Epithelial cell of proximal tubule (primary cell): Measurements from ENCODE around the gene MAG. TPM values are rescaled to one million over a fixed set of nuclear protein-coding genes. Genes with fewer than 3 reads are reported as not detected.

Experiments
- DNase-seq: peaks from one replicate; pipeline ENCODE4 v3.0.0-alpha.2; 2011; ENCODE audit warnings: low read depth
- H3K4me3 ChIP-seq: 2 replicates; pipeline ENCODE4 v1.5.1; 2011; ENCODE audit warnings: low read depth, mild to moderate bottlenecking, low read length
- CTCF ChIP-seq: conservative IDR thresholded peaks from 2 replicates; pipeline ENCODE4 v1.5.1; 2012; ENCODE audit warnings: low read depth, mild to moderate bottlenecking, low read length
- total RNA-seq: library from RNA; depleted of rRNA; stranded (reverse); fragments of >200 nt; gene quantifications from 2 replicates; pipeline ENCODE4 v1.2.3, GENCODE V29; 2015

Gene MAG
- total RNA-seq, 1 donor from 2014 or later: not detected

DNA sequence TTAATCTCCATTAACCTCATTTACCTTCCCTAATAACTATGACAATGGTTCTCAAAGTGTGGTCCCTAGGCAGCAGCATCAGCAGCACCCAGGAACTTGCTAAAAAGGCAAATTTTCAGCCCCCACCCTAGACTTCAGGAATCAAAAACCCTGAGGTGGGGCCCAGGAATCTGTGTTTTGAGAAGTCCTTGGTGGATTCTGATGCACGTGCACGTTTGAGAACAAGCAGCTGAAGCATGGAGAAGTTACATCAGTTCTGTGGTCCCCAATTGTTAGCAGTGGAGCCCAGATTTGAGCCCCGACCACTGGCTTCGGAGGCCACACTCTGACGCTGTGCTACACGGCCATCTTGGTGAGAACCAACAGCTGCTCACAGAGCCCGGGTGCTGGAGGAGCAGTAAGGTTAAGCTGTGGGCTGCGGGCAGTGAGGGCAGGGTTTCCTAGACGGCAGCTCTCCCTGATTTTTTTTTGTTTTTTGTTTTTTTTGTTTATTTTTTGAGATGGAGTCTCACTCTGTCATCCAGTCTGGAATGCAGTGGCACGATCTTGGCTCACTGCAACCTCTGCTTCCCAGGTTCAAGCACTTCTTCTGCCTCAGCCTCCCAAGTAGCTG, 23.0 kb downstream of the MAG start:
- no peak for TF ChIP-seq CTCF
- DNase-seq: no peak
- H3K4me3 ChIP-seq: no peak overlapping the region

- H3K4me3 ChIP-seq: no peak overlapping the region
- DNase-seq: no peak
- TF ChIP-seq CTCF: no peak
These were observed 23.9 kb downstream of the MAG start for GRCh38 chr19:35315883-35316282.

DNA sequence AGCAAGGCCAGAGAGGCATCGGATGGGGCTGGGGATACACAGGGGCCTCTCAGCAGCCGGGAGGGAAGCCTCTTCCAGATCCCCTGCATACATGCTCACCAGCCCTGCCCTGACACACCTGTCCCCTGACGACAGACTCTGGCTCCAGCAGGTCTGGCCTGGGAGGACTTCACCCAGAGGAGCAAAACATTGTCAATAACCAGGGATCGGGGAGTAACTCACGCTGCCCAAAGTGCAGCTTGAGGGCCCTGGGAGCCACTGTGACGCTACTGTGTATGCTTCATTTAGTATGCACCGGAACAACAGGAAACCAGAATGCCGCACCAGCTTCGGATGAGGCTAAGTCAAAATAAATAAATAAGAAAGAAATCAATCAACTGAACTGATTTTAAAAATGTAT, 24.6 kb downstream of the MAG start:
- TF ChIP-seq CTCF: no peak
- DNase-seq: no peak
- H3K4me3 ChIP-seq: no peak overlapping the region

- no peak for TF ChIP-seq CTCF
- DNase-seq: no peak
- no peak overlapping the region for H3K4me3 ChIP-seq
These were observed 25.6 kb downstream of the MAG start for GRCh38 chr19:35317464-35318043.

- no peak overlapping the region for H3K4me3 ChIP-seq
- no peak for TF ChIP-seq CTCF
- peak; percentile 43 for DNase-seq
These were observed 26.9 kb downstream of the MAG start for GRCh38 chr19:35318679-35319448.

- no peak overlapping the region for H3K4me3 ChIP-seq
- TF ChIP-seq CTCF: no peak
These were observed 28.2 kb downstream of the MAG start for GRCh38 chr19:35320065-35320713.

More at GRCh38 chr19:35320065-35320713, 28.2 kb downstream of the MAG start:
- no peak for DNase-seq
